Measurements from ENCODE around the gene TMEM252. TPM values are rescaled to one million over a fixed set of nuclear protein-coding genes. Genes with fewer than 3 reads are reported as not detected.

The TMEM252 gene
- total RNA-seq, 6 experiments from 2014 or later, result 0.22 to 0.50 (median 0.25) TPM; not detected in 3

GRCh38 chr9:68507130-68507805, 33.4 kb downstream of the TMEM252 start:
- intact Hi-C loops (cut with DNase I), result no loop called here
- TF ChIP-seq POLR2A (IDR thresholded peaks at IDR 0.05), result no peak
- TF ChIP-seq CTCF (IDR thresholded peaks at IDR 0.05), result peak; percentile 53 to 68 (median 64)
- Histone ChIP-seq H3K4me3 (no peak overlapping the region), H3K36me3 (no peaks in the 10 kb centered on the region), H3K27ac (peak overlapping the region in 1 of 3 donors; percentile 51), H3K27me3 (no peaks in the 10 kb centered on the region), H3K4me1 (peaks cover 0 to 30% (median 12%) of the 10 kb centered on the region in 4 donors), H3K9me3 (no peaks in the 10 kb centered on the region)
- WGBS (ENCODE audit: insufficient coverage, low coverage, low lambda C conversion rate, missing lambda C conversion rate), result 59% methylated on average over 7 of the region's 7 CpGs
- ATAC-seq, result peak in 3 of 4 donors; percentile 25 to 48 (median 47)
- no peak for DNase-seq

GRCh38 chr9:68506551-68506950, 34.1 kb downstream of the TMEM252 start:
- no peak for TF ChIP-seq CTCF (IDR thresholded peaks at IDR 0.05)
- Histone ChIP-seq H3K9me3 (no peaks in the 10 kb centered on the region), H3K36me3 (no peaks in the 10 kb centered on the region), H3K4me3 (no peak overlapping the region), H3K4me1 (peaks cover 0 to 30% (median 12%) of the 10 kb centered on the region in 4 donors), H3K27ac (peak overlapping the region in 2 of 3 donors; percentile 34 to 35), H3K27me3 (no peaks in the 10 kb centered on the region)
- intact Hi-C loops (cut with DNase I), result no loop called here
- no peak for ATAC-seq
- 100% methylated on average over 1 of the region's 1 CpG for WGBS (ENCODE audit: insufficient coverage, low coverage, low lambda C conversion rate, missing lambda C conversion rate)
- no peak for DNase-seq

GRCh38 chr9:68505681-68506409, 34.8 kb downstream of the TMEM252 start:
- H3K9me3 ChIP-seq, result no peaks in the 10 kb centered on the region
- intact Hi-C loops (cut with DNase I), result no loop called here
- H3K27ac ChIP-seq, result peak overlapping the region; percentile 24 to 35 (median 34)
- DNase-seq, result no peak
- H3K36me3 ChIP-seq, result no peaks in the 10 kb centered on the region
- no peak overlapping the region for H3K4me3 ChIP-seq
- TF ChIP-seq POLR2A (IDR thresholded peaks at IDR 0.05), result no peak
- TF ChIP-seq CTCF (IDR thresholded peaks at IDR 0.05), result no peak
- no peaks in the 10 kb centered on the region for H3K27me3 ChIP-seq
- peak; percentile 33 to 57 (median 52) for ATAC-seq
- WGBS (ENCODE audit: insufficient coverage, low coverage, low lambda C conversion rate, missing lambda C conversion rate), result 28% methylated on average over 2 of the region's 4 CpGs
- peaks cover 0 to 30% (median 12%) of the 10 kb centered on the region in 4 donors for H3K4me1 ChIP-seq

DNA sequence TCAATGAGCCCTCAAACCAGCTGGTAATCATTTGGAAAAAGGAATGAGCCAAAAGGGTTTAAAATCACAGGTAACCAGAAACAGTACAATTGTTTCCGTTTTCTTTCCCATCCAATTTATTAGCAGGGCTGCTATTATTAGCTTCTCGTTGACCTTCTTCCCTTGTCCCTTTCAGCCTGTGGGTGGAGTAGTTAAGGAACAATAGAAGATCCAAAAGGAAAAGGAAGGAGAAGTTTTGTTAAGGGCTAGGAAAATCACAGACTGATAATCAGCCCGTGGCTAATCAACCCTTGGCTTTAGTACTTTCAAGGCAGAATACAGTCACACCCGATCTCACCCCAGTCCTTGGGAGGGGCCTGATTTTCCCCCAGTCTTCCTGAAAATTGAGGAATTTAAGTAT, 38.4 kb downstream of the TMEM252 start:
- Histone ChIP-seq H3K4me3 (no peak overlapping the region), H3K4me1 (peaks cover 0 to 20% (median 9%) of the 10 kb centered on the region in 4 donors), H3K27ac (no peak overlapping the region), H3K27me3 (no peaks in the 10 kb centered on the region), H3K9me3 (no peaks in the 10 kb centered on the region), H3K36me3 (no peaks in the 10 kb centered on the region)
- no peak for ATAC-seq
- intact Hi-C loops (cut with DNase I), result no loop called here
- no peak for TF ChIP-seq POLR2A (IDR thresholded peaks at IDR 0.05)
- no peak for TF ChIP-seq CTCF (IDR thresholded peaks at IDR 0.05)
- no peak for DNase-seq
- WGBS (ENCODE audit: insufficient coverage, low coverage, low lambda C conversion rate, missing lambda C conversion rate), result 61% methylated on average over 4 of the region's 4 CpGs

All from right lobe of liver (tissue), 6 donors.